Ishikawa (cell line): ENCODE data around the gene ADK.

Source experiments
- CEBPB ChIP-seq: IDR thresholded peaks from 2 replicates; pipeline ENCODE4 v1.6.1; 2012
- CREB1 ChIP-seq: IDR thresholded peaks from 2 replicates; pipeline ENCODE4 v1.6.1; 2012; ENCODE audit warnings: low read depth
- EGR1 ChIP-seq: IDR thresholded peaks from 2 replicates; pipeline ENCODE4 v1.6.1; 2012
- EP300 ChIP-seq: IDR thresholded peaks from 2 replicates; pipeline ENCODE4 v1.6.1; 2012; ENCODE audit warnings: borderline replicate concordance
- FOXM1 ChIP-seq: IDR thresholded peaks from 2 replicates; pipeline ENCODE4 v1.6.1; 2012; ENCODE audit warnings: low read depth, borderline replicate concordance
- MAX ChIP-seq: IDR thresholded peaks from 2 replicates; pipeline ENCODE4 v1.6.1; 2012
- NFIC ChIP-seq: IDR thresholded peaks from 2 replicates; pipeline ENCODE4 v1.6.1; 2012
- RAD21 ChIP-seq: IDR thresholded peaks from 2 replicates; pipeline ENCODE4 v1.6.1; 2012; ENCODE audit warnings: low read depth
- REST ChIP-seq: IDR thresholded peaks from 2 replicates; pipeline ENCODE4 v1.6.1; 2012; ENCODE audit warnings: low read depth, mild to moderate bottlenecking
- TAF1 ChIP-seq: IDR thresholded peaks from 2 replicates; pipeline ENCODE4 v1.6.1; 2012; ENCODE audit warnings: low read depth, mild to moderate bottlenecking
- TCF12 ChIP-seq: IDR thresholded peaks from 2 replicates; pipeline ENCODE4 v1.6.1; 2012; ENCODE audit warnings: low read depth
- TEAD4 ChIP-seq: IDR thresholded peaks from 2 replicates; pipeline ENCODE4 v1.6.1; 2012
- USF1 ChIP-seq: IDR thresholded peaks from 2 replicates; pipeline ENCODE4 v1.6.1; 2012
- YY1 ChIP-seq: IDR thresholded peaks from 2 replicates; pipeline ENCODE4 v1.6.1; 2012; ENCODE audit warnings: low read depth
- ZBTB7A ChIP-seq: IDR thresholded peaks from 2 replicates; pipeline ENCODE4 v1.6.1; 2012; ENCODE audit warnings: low read depth

Gene ADK

GRCh38 chr10:74109452-74109851 is 41.6 kb upstream of the ADK start:
- TF ChIP-seq YY1 (no peak), FOXM1 (no peak), TEAD4 (no peak), CEBPB (no peak), NFIC (no peak), TAF1 (no peak), USF1 (no peak)

GRCh38 chr10:74110120-74110519 is 40.9 kb upstream of the ADK start:
- no peak for TF ChIP-seq TCF12

GRCh38 chr10:74111799-74112198 is 39.2 kb upstream of the ADK start:
- TF ChIP-seq EP300 (no peak), RAD21 (no peak), TEAD4 (no peak), TCF12 (no peak), FOXM1 (no peak), USF1 (no peak), CREB1 (no peak), NFIC (no peak), TAF1 (no peak), REST (no peak), CEBPB (no peak), ZBTB7A (no peak), EGR1 (no peak), MAX (no peak), YY1 (no peak)

- 0 out of 2 replicates have a peak, but pooled peaks have one; percentile 13 for TF ChIP-seq TAF1
- TF ChIP-seq MAX: no peak
These were observed 37.5 kb upstream of the ADK start for GRCh38 chr10:74113546-74113945.

GRCh38 chr10:74114041-74114448 is 37.0 kb upstream of the ADK start:
- TF ChIP-seq ZBTB7A (no peak), FOXM1 (no peak), REST (no peak), RAD21 (no peak), YY1 (no peak), TEAD4 (no peak), TAF1 (no peak), EGR1 (no peak), EP300 (no peak), CREB1 (no peak), NFIC (no peak)

GRCh38 chr10:74117738-74118137 is 33.3 kb upstream of the ADK start:
- no peak for TF ChIP-seq REST
- no peak for TF ChIP-seq USF1
- no peak for TF ChIP-seq TAF1
- TF ChIP-seq TEAD4: no peak
- TF ChIP-seq TCF12: no peak
- TF ChIP-seq FOXM1: no peak
- TF ChIP-seq EP300: no peak
- no peak for TF ChIP-seq CREB1
- TF ChIP-seq NFIC: no peak
- no peak for TF ChIP-seq RAD21
- TF ChIP-seq ZBTB7A: no peak
- TF ChIP-seq CEBPB: no peak
- TF ChIP-seq YY1: no peak
- no peak for TF ChIP-seq EGR1
- no peak for TF ChIP-seq MAX
